GM18498 (cell line): ENCODE results near the gene SLC17A2.

Source experiments
- ATAC-seq: cut with Tn5 transposase; IDR thresholded peaks from one replicate; pipeline ENCODE4 v1.9.1; 2021; ENCODE audit warnings: mild to moderate bottlenecking, moderate library complexity; ENCODE audit not compliant: unreplicated experiment

The SLC17A2 gene

GRCh38 chr6:25921525-25922203 is 8.8 kb downstream of the SLC17A2 start:
- no peak for ATAC-seq

- no peak for ATAC-seq
Observed at GRCh38 chr6:25919657-25920056, 10.8 kb downstream of the SLC17A2 start.

- ATAC-seq = no peak
Observed at GRCh38 chr6:25918083-25918683, 12.3 kb downstream of the SLC17A2 start.

- ATAC-seq = no peak
Observed at GRCh38 chr6:25916789-25917490, 13.6 kb downstream of the SLC17A2 start.

GRCh38 chr6:25916330-25916729 is 14.2 kb downstream of the SLC17A2 start:
- ATAC-seq = no peak

- ATAC-seq = no peak
Observed at GRCh38 chr6:25913741-25914140, 16.8 kb downstream of the SLC17A2 start.

- no peak for ATAC-seq
Observed at GRCh38 chr6:25911351-25911750, 19.1 kb downstream of the SLC17A2 start.

- no peak for ATAC-seq
Observed at GRCh38 chr6:25907475-25908014, 22.9 kb downstream of the SLC17A2 start.

GRCh38 chr6:25903467-25904099 is 26.9 kb downstream of the SLC17A2 start:
- no peak for ATAC-seq

- no peak for ATAC-seq
Observed at GRCh38 chr6:25902071-25902470, 28.4 kb downstream of the SLC17A2 start.

GRCh38 chr6:25900843-25901242 is 29.6 kb downstream of the SLC17A2 start:
- no peak for ATAC-seq

GRCh38 chr6:25899580-25900408 is 30.7 kb downstream of the SLC17A2 start:
- ATAC-seq = no peak

- ATAC-seq = no peak
Observed at GRCh38 chr6:25899123-25899522, 31.4 kb downstream of the SLC17A2 start.

GRCh38 chr6:25898289-25898977 is 32.1 kb downstream of the SLC17A2 start:
- no peak for ATAC-seq

- ATAC-seq = no peak
Observed at GRCh38 chr6:25896252-25896651, 34.2 kb downstream of the SLC17A2 start.

- ATAC-seq = no peak
Observed at GRCh38 chr6:25895771-25896170, 34.7 kb downstream of the SLC17A2 start.

GRCh38 chr6:25893778-25894177 is 36.7 kb downstream of the SLC17A2 start:
- ATAC-seq = no peak

GRCh38 chr6:25892877-25893276 is 37.6 kb downstream of the SLC17A2 start:
- no peak for ATAC-seq

- no peak for ATAC-seq
Observed at GRCh38 chr6:25889877-25890853, 40.3 kb downstream of the SLC17A2 start.
